Adrenal gland (tissue), 12 donors: ENCODE measurements around the gene BHLHE23. TPM values are rescaled to one million over a fixed set of nuclear protein-coding genes. Genes with fewer than 3 reads are reported as not detected.

Experiments
- DNase-seq, 7 donors: peaks; one replicate each; pipeline ENCODE4 v3.0.0-alpha.2; 2019 to 2020
- H3K27ac ChIP-seq, 5 donors: fragments of 200-600 bp; sonication (generic) in 4 of 5; 1 replicate in 3 of 5; 2 replicates in 2 of 5; pipeline versions ENCODE4 v1.5.1 to v1.8.0; 2016 to 2020; ENCODE audit warnings: mild to moderate bottlenecking in 1 of 5
- H3K27me3 ChIP-seq: fragments of 200-600 bp; 2 replicates; pipeline ENCODE4 v1.8.0; 2021
- H3K36me3 ChIP-seq, 2 donors: fragments of 200-600 bp; replicated peaks in 1 of 2; 1 replicate in 1 of 2; 2 replicates in 1 of 2; pipeline versions ENCODE4 v1.5.1 to v1.8.0; 2018 to 2022
- H3K4me1 ChIP-seq, 2 donors: fragments of 200-600 bp; replicated peaks in 1 of 2; 1 replicate in 1 of 2; 2 replicates in 1 of 2; pipeline versions ENCODE4 v1.5.1 to v1.8.0; 2018 to 2021
- H3K4me3 ChIP-seq, 4 donors: fragments of 200-600 bp; sonication (generic) in 3 of 4; one replicate each; pipeline ENCODE4 v1.5.1; 2016 to 2018
- H3K9me3 ChIP-seq, 3 donors: fragments of 200-600 bp; sonication (generic) in 1 of 3; replicated peaks in 1 of 3; 1 replicate in 2 of 3; 2 replicates in 1 of 3; pipeline versions ENCODE4 v1.5.1 to v1.8.0; 2016 to 2021
- POLR2A ChIP-seq, 2 donors: fragments of 450-650 bp; IDR thresholded peaks; one replicate each; pipeline ENCODE4 v1.6.1; 2017; ENCODE audit warnings: antibody characterized with exemption in 2 of 2, mild to moderate bottlenecking in 2 of 2, moderate library complexity in 1 of 2
- WGBS, 4 donors: extraction: QIAGEN DNeasy Blood & Tissue Kit in 2 of 4; methylation state at CpG; one replicate each; pipeline versions ENCODE4 v1.1.5 to v1.1.7; 2013 to 2017; 5-methylcytosine and 5-hydroxymethylcytosine counted together
- intact Hi-C, 2 donors: fragments of 100-400 bp; cut with DNase I; formaldehyde crosslinking; loops; one replicate each; pipeline versions ENCODE4 v1.14.1 to v1.15.0; 2022 to 2023
- polyA plus RNA-seq, 3 donors: library from polyadenylated mRNA; stranded (reverse); fragments of 200-250 nt in 2 of 3; fragments of 350-450 nt in 1 of 3; fragmentation: Illumina TruSeq in 1 of 3; extraction: RNeasy Lipid Tissue Mini Kit (QIAGEN cat#74804) in 1 of 3; gene quantifications; one replicate each; pipeline ENCODE4 v1.2.3, GENCODE V29; 2013 to 2014
- total RNA-seq, 9 donors: library from RNA; depleted of rRNA in 4 of 9; stranded (reverse); fragments of >200 nt in 4 of 9; fragments of 120-200 nt in 1 of 9; fragmentation: NEBNext Ultra II Directional in 1 of 9; extraction: Animal tissue kit (Norgen Biotek cat#: 25700) in 1 of 9; gene quantifications; one replicate each; pipeline versions ENCODE4 v1.1.0 to v1.2.4, GENCODE V29; 2013 to 2023
- TF ChIP-seq, protein P1 (sequence below), 6 experiments: fragments of 450-650 bp in 4 of 6; fragments of 200-600 bp in 2 of 6; sonication (generic) in 1 of 6; IDR thresholded peaks; 1 replicate in 5 of 6; 2 replicates in 1 of 6; pipeline versions ENCODE4 v1.5.1 to v1.8.0; 2016 to 2021; ENCODE audit warnings: antibody characterized with exemption in 6 of 6, mild to moderate bottlenecking in 2 of 6, moderate library complexity in 1 of 6
- donor health status: healthy with polysubstance abuse.
- donor health status: Bipolar disorder and iron deficiency.
- donor health status: DM: yes; HTN: yes; CAD: no.
- donor health status: DM: no; HTN: no; CAD: no.
- donor health status: DM: no; HTN: no; CAD: no.
- donor health status: DM: yes; HTN: yes; CAD: no.

BHLHE23 gene
- total and polyA plus RNA-seq, 12 donors: not detected

DNA sequence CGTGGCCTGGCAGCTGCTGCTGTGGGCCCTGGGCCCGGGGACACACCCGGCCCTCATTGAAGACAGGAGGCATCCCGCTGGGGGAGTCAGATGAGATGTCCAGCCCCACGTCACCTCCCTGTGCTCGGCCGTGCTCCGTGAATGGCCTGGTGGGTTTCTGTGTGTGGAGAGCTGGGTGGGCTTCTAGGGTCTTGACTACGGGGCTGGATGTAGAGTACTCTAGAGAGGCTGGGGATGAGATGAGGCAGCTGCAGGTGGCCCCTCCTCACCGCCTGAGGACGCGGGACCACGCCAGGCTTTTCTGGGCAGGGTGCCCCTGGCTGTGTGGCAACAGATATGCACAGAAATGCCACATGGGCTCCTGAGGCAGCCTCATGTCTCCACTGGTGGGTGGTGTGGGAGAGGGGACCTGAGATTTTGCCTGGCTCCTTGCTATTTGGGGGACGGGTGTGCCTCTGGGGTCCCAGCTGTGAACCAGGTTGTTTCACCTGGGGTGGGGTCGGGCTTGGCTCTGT is 8.4 kb upstream of the BHLHE23 start:
- DNase-seq: no peak
- H3K4me1 ChIP-seq: no peaks in the 10 kb centered on the region
- H3K27me3 ChIP-seq: peaks cover 61% of the 10 kb centered on the region
- no peaks in the 10 kb centered on the region for H3K9me3 ChIP-seq
- no peaks in the 10 kb centered on the region for H3K36me3 ChIP-seq
- WGBS, 4 donors: 30 to 56% (median 53%) methylated on average over 2 to 15 of the region's 15 CpGs; no CpG with 5 or more reads in 1 of the 4 donors
- intact Hi-C loops: no loop called here
- TF ChIP-seq POLR2A (IDR thresholded peaks at IDR 0.05): no peak
- TF ChIP-seq, protein P1, sequence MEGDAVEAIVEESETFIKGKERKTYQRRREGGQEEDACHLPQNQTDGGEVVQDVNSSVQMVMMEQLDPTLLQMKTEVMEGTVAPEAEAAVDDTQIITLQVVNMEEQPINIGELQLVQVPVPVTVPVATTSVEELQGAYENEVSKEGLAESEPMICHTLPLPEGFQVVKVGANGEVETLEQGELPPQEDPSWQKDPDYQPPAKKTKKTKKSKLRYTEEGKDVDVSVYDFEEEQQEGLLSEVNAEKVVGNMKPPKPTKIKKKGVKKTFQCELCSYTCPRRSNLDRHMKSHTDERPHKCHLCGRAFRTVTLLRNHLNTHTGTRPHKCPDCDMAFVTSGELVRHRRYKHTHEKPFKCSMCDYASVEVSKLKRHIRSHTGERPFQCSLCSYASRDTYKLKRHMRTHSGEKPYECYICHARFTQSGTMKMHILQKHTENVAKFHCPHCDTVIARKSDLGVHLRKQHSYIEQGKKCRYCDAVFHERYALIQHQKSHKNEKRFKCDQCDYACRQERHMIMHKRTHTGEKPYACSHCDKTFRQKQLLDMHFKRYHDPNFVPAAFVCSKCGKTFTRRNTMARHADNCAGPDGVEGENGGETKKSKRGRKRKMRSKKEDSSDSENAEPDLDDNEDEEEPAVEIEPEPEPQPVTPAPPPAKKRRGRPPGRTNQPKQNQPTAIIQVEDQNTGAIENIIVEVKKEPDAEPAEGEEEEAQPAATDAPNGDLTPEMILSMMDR (IDR thresholded peaks at IDR 0.05): no peak
- no peak overlapping the region for H3K27ac ChIP-seq
- no peak overlapping the region for H3K4me3 ChIP-seq

DNA sequence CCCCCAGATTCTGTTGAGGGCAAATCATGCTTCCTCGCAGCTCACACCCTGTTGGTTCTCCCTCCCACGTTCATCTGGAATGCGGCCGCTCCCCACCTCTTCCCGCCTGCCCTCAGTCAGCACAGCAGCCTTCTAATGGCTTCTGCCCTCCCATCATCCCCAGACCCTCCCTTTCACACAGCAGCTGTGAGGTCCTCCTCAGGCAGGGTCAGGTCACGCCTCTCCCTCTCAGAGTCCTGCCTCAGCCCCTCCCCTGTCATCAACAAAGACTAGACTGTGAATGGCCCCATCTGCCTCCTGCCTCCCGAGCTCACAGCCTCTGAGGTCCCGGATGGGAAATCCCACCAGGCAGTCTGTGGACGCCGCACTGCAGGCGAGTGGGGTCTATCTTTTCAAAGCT is 7.9 kb upstream of the BHLHE23 start:
- H3K27me3 ChIP-seq: peaks cover 65% of the 10 kb centered on the region
- no peaks in the 10 kb centered on the region for H3K4me1 ChIP-seq
- H3K27ac ChIP-seq: no peak overlapping the region
- no peak for DNase-seq
- H3K4me3 ChIP-seq: no peak overlapping the region
- H3K9me3 ChIP-seq: no peaks in the 10 kb centered on the region
- WGBS, 4 donors: 11 to 25% (median 16%) methylated on average over 7 to 11 of the region's 11 CpGs
- intact Hi-C loops: no loop called here
- TF ChIP-seq POLR2A (IDR thresholded peaks at IDR 0.05): no peak
- TF ChIP-seq, protein P1 (IDR thresholded peaks at IDR 0.05): no peak
- H3K36me3 ChIP-seq: no peaks in the 10 kb centered on the region

DNA sequence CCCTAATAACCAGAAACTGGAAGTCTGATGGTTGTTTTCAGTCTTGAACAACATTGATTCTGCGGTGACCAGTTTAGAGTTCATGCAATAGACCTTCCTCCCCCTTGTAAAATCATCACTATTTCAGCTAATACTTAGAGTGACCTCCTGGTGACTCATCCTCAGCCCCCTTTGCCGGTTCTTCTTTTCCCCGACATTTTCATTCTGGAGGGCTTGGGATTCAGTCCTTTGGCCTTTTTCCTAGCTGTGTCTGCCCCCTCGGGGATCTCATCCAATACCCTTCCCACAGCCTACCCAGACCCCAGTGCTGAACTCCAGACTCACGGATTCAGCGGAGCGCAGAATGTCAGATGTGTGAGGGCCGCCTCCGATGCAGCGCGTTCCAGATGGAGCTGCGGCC is 7.5 kb upstream of the BHLHE23 start:
- TF ChIP-seq, protein P1 (IDR thresholded peaks at IDR 0.05): no peak
- no peak for TF ChIP-seq POLR2A (IDR thresholded peaks at IDR 0.05)
- no peak for DNase-seq
- Histone ChIP-seq H3K4me3 (no peak overlapping the region), H3K36me3 (no peaks in the 10 kb centered on the region), H3K27me3 (peaks cover 70% of the 10 kb centered on the region), H3K27ac (no peak overlapping the region), H3K9me3 (no peaks in the 10 kb centered on the region), H3K4me1 (no peaks in the 10 kb centered on the region)
- WGBS, 4 donors: 18 to 36% (median 26%) methylated on average over 8 to 12 of the region's 12 CpGs
- intact Hi-C loops: no loop called here

DNA sequence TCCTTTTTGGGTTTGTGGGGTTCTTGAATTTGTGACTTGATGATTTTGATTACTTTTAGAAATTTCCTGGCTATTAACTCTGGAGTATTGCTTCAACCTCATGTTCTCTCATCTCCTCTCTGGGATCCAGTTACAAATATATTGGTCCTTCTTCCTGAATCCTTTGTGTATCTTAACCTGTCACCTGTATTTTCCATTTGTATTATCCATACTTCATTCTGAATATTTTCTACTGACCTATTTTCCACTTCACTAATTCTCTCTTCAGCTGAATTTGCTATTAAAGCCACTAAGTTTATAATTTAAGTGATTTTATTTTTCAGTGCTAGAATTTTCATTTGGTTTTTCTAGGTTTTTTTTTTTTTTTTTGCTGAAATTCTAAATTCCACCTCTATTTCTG is 6.4 kb upstream of the BHLHE23 start:
- Histone ChIP-seq H3K4me3 (no peak overlapping the region), H3K27me3 (peaks cover 79% of the 10 kb centered on the region), H3K27ac (no peak overlapping the region), H3K36me3 (no peaks in the 10 kb centered on the region), H3K9me3 (no peaks in the 10 kb centered on the region), H3K4me1 (no peaks in the 10 kb centered on the region)
- intact Hi-C loops: no loop called here
- DNase-seq: no peak
- TF ChIP-seq POLR2A (IDR thresholded peaks at IDR 0.05): no peak
- TF ChIP-seq, protein P1 (IDR thresholded peaks at IDR 0.05): no peak
